Fibroblast of upper back skin (primary cell): Measurements from ENCODE around the gene BCAP31.
"Not testable (repeated sequence)": the region's sequence is repeated elsewhere in the genome, so short reads cannot be mapped to it uniquely, and the experiment has no call there.

Source experiments
- DNase-seq: peaks from one replicate; pipeline ENCODE4 v3.0.0-alpha.2; 2013

Gene BCAP31

DNA sequence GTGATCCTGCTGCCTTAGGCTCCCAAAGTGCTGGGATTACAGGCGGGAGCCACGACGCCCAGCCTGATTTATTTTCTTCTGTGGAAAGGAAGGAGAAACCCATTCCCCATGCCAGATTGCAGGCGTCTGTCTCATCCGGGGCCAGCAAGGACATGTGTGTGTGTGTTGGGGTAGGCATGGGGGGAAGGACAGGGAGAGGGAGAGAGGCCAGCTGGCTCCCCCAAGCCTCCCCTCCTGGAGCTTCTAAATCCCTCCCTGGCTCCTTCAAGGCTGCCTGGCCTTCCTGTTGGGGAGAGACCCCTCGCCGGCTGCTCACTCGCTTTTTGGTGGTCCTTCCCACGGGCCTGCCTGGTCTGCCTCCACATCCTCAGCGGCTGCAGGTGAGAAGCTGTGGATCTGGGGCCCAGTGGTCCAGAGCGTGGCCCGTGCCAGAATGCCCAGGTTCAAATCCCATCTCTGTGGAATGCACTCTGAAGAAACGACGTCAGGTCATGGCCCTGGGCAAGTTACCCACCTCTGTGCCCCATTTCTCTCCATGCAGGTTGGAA, 38.5 kb upstream of the BCAP31 start:
- DNase-seq = no peak

DNA sequence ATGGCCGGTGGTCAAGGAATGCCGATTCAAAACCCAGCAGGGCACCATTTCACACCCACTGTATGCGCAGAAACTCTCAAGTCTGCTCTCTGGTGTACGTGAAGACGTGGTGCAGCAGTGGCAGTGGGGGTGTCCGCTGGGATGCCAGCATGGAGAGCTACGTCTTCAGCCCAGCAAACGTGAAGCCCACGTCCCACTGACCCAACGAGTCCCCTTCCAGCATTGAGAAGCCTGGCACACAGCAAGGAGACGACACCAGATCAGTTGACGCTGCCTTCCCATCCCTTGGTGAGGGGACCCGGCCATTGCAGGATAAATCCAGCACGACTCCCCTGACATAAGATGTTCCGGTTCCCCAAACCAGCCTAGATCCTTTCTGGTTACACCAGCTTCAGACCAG, 37.7 kb upstream of the BCAP31 start:
- no peak for DNase-seq

DNA sequence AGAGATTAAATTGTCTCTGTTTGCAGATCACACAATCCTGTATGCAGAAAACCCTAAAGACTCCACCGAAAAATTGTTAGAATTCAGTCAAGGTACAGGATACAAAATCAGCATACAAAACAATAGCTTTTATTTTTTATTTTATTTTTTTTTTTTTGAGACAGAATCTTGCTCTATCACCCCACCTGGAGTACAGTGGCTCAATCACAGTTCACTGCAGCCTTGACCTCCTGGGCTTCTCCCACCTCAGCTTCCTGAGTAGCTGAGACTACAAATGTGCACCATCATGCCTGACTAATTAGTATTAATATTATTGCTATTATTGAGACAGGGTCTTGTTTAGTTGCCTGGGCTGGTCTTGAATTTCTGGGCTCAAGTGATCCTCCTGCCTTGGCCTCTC, 30.9 kb upstream of the BCAP31 start:
- no peak for DNase-seq

DNA sequence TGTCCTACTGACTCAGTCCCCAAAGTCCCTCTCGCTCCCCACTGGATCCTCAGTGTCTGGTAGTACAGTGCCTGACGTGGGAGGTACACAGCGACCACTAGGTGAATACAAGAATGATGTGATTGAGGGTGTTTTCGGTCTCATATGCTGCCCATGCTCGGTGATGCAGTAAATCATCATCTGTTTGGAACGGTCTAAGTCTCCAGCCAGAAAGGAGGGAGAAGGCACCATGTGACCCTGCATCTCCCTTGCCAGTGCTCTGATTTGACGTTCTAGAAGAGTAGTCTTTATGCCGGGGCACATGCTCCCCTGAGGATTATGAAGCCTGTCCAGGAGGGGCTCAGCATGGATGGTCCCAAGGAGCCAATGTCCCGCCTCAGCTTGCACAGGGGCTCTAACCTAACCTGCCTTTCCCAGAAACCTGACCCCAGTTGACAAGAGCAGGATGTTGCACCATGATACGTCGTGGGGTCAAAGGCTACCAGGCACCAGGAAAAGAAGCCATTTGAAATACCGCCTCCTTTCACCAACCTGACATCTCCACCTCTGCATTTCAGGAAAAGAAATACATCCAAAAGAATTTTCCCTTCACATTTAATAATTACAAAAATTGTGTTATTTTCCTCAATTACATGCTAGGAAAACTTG, 26.1 kb upstream of the BCAP31 start:
- no peak for DNase-seq

DNA sequence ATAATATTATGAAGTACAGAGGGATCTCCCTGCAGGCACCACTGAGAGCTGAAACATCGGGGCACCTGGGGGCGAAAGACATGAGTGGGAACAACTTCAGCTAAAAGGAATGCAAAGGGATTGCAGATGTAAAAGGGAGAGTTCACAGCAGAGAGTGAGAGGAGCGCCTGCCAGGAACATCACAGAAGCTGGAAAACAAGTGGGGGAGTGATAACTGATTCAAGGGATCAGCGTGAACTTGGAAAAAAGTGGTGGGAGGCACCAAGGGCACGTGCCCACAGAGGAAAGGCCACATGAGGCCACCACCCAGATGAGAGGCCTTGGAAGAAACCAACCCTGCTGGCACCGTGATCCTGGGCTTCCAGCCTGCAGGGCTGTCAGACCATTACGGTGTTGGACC, 24.8 kb upstream of the BCAP31 start:
- DNase-seq = not testable (repeated sequence)

DNA sequence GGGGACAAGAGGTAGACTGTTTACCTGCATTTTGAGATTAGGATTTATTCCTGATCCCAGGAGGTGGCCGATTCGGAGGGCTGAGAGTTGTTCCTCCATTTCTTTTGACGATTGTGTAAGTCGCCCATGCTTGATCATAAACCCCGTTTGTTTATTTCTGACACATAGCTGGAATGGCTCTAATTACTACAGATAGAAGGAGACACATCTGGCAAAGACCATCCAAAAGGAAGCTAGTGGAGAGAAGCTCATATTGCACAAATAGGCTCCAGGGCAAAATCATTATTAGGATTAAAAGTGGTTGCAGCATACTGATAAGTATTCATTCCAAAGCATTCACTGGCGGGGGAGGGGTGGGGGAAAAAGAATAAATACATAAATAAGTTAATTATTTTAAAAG, 22.8 kb upstream of the BCAP31 start:
- DNase-seq = not testable (repeated sequence)

DNA sequence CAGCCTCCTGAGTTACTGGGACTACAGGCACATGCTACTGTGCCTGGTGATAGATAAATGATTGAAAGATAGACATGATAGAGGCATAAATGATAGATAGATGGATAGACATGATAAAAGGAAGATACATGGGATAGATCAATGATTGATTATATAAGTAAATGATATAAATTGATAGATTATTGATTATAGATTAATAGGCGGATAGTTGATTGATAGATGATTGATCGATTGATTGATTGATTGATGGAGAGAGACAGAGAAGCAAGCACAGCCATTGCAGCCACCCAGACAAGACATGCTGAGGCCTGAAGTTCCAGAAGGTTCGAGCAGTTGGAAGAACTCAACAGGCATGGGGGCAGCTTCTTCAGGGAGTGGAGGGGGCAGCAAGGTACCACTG, 22.2 kb upstream of the BCAP31 start:
- no peak for DNase-seq

DNA sequence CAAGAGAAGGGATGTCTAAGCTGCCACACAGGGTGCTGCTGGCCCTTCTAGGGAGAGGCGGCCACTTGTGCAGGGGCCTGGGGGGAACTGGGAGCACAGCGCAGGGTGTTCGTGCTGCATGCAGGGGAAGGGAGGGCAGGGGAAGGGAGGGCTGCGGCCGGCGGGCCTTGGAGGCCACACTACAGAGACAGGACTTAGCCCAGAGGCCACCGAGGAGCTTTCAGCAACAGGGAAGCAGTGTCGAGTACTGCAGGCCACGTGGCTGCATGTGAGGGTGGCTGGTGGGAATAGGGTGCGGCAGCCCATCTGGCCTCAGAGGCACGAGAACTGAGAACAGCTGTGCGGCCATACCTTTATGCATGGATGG, 20.9 kb upstream of the BCAP31 start:
- DNase-seq = not testable (repeated sequence)

DNA sequence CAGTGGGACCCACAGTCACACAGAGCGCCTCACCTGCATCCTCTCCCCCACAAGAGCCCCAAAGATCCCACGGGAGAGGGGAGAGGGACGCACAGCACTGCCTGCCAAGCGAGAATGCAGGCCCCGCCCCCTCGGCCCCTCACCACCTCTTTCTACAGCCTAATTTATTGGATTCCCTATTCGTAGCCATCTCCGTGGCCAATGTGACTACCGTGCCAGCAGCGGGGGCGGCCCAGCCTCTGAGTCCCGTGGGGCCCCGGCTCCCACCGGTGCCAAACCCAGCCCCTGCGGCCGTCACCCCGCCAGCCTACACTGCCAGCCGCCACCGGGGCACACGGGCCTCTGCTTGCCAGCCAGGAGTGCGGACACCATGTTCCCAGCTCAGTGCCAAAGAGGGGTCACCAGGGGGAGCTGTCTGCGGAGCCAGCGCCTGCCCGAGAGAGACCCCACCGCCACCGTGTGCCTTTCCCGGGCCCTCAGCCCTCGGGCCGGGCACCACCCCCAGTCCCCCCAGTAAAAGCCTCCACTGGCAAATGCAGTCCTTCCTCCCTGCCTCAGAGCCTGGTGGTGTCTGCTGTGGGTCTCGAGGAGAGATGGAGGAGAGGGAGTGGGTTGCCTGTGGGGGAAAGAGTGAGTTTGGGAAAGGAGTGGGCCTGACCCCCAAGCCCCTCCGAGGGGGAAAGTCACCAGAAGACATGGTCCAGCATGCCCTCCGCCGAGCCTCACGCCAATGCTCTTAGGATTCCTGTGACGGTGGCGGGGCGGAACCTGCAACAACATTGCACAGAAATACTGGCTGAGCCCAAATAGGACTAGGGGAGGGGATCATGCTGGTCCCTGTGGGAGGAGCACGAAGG, 20.3 kb upstream of the BCAP31 start:
- DNase-seq = peak; percentile 21

DNA sequence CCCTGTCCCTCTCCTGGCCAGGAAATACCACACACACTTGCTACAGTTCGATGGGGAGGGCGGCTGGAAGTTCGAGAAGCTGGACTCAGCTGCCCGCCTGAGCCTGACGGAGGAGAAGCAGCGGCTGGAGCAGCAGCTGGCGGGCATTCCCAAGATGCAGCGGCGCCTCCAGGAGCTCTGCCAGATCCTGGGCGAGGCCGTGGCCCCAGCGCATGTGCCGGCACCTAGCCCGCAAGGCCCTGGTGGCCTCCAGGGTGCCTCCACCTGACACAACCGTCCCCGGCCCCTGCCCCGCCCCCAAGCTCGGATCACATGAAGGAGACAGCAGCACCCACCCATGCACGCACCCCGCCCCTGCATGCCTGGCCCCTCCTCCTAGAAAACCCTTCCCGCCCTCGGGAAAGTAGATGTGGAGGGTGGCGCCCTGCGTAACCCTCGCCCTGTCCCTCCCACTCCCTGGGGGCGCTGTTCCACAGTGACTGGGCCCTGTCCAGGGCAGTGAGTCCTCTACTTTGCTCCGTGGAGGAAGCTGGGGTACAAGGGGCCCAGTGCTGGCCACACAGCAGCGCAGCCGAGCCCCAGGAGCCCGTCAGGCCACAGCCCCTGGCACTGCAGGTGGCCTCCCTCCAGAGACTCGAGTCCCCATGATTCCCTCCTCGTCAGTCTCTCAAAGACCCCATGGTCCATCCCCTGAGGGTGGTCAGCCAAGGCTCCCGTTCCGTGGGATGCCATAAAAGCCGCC, 19.5 kb upstream of the BCAP31 start:
- DNase-seq = peak; percentile 23

DNA sequence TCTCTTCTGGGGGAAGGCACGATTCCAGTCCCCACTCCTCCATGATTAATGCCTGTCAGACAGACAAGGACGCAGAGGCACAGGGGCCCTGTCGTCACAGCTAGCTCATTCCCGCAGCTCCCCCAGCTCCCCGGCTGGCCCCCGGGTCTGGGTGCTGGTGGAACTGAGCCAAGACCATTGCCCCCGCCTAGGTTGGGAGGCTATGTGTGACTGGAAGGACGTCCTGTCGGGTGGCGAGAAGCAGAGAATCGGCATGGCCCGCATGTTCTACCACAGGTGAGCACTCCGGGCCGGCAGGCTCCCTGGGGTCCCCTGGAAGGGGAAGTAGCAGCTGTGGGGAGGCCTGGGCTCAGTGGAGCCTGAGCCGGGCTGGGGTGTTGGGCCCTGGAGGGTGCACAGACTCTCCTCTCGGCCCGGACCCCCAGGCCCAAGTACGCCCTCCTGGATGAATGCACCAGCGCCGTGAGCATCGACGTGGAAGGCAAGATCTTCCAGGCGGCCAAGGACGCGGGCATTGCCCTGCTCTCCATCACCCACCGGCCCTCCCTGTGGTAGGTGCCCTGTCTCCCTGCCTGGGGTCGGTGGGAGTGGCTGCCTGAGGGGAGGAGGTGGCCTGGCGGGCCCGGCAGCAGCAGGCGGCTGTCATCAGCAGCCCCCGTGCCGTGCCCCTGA, 18.7 kb upstream of the BCAP31 start:
- not testable (repeated sequence) for DNase-seq

DNA sequence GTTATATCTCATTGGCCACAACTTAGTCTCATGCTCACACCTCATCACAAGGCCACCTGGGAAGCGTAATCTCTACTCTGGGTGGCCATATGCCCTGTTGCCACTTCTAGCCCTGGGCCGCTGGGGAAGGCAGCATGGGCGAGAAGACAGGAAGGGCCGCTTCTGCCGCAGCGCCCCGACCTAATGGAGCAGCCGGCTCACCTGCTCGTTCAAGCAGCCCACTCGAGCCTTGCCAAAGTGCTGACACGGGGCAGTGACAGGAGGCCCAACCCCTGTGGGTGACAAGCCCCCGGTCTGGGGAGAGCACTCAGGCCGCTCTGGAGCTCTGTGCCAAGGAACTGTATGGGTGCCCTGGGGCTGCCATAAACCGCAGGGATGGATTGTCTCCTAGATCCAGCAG, 17.9 kb upstream of the BCAP31 start:
- not testable (repeated sequence) for DNase-seq

DNA sequence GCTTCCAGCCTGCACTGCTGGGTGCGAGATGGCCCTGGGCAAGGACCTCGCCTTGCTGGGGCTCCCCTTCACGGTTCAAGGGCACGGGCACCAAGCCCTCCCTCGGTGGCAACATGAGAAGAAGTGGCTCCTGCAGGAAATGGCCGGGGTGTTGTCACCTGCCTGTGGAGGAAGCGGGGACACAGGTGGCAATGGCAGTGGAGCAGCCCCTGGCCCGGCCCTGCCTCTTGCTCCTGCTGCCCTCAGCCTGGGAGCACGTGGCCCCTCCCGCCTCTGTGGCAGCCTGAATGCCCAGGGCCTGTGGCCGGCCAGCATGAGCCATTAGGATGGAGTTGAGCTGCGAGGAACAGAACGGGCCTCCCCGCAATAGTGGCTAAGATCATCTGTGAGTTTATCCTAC, 17.3 kb upstream of the BCAP31 start:
- DNase-seq = no peak

DNA sequence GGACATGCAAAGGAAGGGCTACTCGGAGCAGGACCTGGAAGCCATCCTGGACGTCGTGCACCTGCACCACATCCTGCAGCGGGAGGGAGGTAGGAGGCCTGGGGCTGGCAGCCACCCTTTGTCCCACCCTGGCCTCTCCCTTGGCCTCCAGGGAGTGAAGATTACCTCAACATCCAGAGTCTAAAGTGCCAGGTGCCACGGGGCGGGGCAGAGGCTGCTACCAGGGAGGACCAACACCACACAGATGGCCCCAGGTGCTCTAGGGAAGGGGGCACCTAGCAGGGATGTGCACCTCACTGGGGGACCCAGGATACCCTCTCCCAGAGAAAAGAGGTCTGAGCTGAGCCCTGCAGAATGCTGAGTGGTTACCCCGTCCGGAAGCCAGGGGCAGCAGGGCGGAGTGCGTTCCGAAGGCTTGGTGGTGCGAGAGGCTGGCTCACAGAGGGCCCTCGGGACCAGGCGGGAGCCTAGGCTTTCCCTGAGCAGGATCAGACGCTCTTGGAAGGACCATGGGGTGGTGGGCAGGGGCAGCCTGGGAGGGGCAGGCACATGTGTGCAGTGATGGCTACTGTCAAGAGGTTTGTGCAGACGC, 16.5 kb upstream of the BCAP31 start:
- DNase-seq = no peak

DNA sequence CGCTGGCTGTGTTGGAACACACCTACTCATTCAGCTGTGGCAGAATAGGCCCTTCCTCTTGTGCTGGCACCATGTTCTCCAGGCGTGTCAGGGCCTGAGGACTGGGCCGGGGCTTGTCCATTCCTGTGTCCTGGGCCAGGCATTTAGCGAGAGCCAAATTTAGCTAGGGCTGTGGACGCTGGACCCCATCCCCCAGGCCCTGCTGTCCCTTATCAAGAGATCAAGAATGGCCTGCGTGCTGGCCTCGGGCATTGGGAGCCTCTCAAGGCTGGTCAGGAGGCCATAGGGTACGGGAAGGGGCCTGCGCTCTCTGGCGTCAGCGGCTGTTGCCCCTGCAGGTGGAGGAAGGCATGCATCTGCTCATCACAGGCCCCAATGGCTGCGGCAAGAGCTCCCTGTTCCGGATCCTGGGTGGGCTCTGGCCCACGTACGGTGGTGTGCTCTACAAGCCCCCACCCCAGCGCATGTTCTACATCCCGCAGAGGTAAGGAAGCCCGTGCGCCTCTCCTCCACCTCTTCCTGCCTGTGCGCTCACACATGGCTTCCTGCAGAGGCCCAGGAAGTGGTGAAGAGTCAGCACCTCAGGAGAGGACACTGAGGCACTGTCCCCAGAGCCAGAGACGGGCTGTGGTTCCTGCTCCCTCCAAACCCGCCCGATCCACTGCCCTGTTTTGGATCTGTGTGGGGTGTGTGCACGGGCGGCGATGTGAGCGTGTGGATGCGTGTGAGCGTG, 15.7 kb upstream of the BCAP31 start:
- DNase-seq = no peak

DNA sequence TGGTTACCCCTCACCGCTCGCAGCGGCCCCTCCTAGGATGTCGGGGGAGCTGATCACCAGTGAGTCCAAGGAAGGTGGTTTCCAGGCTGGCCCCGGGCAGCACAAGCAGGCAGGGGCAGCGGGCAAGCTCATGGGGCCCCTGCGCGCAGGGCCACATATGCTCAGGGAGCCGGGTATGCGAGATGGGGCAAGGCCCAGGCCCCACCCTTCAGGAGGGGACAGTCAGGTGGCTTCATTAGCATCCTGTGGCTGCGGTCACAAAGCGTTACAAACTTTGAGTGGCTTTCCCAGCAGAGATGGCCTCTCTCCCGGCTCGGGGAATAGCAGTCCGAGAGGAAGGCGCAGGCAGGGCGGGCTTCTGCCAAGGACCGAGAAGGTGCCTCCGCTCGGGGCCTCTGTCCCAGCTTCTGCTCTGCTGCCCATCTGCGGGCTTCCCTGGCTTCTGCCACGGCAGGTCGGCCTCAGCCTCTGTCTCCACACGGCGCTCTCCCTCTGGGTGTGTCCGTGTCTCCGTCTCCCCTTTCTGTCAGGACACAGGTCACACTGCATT, 13.9 kb upstream of the BCAP31 start:
- no peak for DNase-seq

DNA sequence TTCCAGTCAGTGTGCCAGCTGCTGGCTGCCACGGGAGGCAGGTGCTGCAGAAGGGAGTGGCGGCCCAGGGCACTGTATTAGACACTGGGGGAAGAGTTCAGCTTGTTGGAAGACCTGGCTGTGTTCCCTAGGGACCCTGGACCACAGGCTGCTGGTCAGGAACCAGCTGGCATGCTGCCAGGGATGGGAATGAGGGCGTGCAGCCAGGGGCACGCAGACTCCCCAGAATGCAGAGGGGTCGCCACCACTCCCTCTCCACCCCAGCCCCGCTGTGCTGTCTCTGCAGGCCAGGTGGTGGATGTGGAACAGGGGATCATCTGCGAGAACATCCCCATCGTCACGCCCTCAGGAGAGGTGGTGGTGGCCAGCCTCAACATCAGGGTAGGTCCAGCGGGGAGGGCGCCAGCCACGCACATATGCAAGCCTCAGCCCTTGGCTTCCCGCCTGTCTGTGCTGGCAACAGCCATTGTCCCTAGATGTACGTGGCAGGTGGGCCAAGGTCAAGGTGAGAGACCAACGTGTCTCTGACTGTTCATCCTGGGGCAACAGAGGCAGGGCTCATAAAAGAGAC, 12.8 kb upstream of the BCAP31 start:
- no peak for DNase-seq

DNA sequence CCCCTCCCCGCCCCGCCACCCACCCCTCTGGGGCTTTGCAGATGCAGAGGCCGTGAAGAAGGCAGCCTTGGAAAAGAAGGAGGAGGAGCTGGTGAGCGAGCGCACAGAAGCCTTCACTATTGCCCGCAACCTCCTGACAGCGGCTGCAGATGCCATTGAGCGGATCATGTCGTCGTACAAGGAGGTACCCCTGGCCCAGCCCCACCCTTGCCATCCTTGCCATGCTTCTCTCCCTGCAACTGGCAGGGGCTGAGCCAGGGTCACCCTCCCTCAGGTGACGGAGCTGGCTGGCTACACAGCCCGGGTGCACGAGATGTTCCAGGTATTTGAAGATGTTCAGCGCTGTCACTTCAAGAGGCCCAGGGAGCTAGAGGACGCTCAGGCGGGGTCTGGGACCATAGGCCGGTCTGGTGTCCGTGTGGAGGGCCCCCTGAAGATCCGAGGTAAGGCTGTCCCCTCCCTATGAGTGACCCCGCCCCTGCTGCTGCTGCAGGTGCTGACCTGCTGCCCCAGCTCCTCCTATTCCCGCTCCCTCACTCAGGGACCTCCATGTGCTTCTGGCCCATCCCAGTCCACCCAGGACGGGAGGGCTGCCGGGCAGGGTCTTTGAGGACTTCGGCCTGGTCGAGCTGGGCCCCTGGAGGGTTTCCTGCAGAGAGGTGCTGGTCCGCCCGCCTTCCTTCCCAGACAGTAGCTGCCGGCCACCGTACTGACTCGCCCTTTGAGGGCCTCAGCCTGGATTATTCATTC, 12.1 kb upstream of the BCAP31 start:
- DNase-seq = no peak

DNA sequence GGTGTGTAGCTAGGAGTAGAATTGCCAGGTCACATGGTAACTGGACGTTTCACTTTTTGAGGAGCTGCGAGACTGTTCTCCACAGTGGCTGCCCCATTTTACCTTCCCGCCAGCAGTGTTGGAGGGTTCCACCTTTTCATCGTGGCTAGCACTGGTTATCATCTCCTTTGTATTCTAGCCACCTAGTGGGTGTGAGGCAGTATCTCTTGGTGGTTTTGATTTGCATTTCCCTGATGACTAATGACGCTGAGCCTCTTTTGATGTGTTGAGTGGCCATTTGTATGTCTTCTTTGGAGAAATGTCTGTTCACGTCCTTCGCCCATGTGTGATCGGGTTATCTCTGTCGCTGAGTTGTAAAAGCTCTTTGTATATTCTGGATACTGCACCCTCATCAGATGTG, 11.1 kb upstream of the BCAP31 start:
- DNase-seq = no peak

DNA sequence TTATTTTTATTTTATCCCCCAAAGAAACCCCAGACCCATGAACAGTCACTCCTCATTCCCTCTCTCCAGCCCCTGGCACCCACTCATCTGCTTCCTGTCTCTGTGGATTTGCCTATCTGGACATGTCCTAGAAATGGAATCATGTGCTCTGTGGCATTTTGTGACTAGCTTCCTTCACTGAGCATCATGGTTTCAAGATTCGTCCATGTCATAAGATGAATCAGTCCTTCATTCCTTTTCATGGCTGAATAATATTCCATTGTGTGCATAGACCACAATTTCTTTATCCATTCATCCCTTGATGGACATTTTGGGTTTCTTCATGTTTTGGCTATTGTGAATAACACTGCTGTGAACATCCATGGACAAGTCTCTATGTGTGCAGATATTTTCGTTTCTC, 10.7 kb upstream of the BCAP31 start:
- DNase-seq = no peak
